ENCODE measurements around the gene ABHD6. TPM values are rescaled to one million over a fixed set of nuclear protein-coding genes. Genes with fewer than 3 reads are reported as not detected.

Gene ABHD6
- total RNA-seq, 6 donors from 2014 or later, result 9.7 to 54.7 (median 16.9) TPM

- H3K27me3 ChIP-seq, result no peaks in the 10 kb centered on the region
- 90% methylated on average over 3 of the region's 3 CpGs for WGBS, 2 donors
- peaks cover 0 to 10% (median 7%) of the 10 kb centered on the region in 4 donors for H3K4me1 ChIP-seq
- no peak overlapping the region for H3K4me3 ChIP-seq
- no peak for DNase-seq
- no peaks in the 10 kb centered on the region for H3K9me3 ChIP-seq
- peaks cover 0 to 16% (median 0%) of the 10 kb centered on the region in 4 donors for H3K36me3 ChIP-seq
- TF ChIP-seq POLR2A (IDR thresholded peaks at IDR 0.05), result no peak
- H3K27ac ChIP-seq, result no peak overlapping the region
- ATAC-seq (ENCODE audit: low FRiP score in 2 of 2), result no peak
These were observed 86.2 kb downstream of the ABHD6 start for GRCh38 chr3:58323529-58324390.

DNA sequence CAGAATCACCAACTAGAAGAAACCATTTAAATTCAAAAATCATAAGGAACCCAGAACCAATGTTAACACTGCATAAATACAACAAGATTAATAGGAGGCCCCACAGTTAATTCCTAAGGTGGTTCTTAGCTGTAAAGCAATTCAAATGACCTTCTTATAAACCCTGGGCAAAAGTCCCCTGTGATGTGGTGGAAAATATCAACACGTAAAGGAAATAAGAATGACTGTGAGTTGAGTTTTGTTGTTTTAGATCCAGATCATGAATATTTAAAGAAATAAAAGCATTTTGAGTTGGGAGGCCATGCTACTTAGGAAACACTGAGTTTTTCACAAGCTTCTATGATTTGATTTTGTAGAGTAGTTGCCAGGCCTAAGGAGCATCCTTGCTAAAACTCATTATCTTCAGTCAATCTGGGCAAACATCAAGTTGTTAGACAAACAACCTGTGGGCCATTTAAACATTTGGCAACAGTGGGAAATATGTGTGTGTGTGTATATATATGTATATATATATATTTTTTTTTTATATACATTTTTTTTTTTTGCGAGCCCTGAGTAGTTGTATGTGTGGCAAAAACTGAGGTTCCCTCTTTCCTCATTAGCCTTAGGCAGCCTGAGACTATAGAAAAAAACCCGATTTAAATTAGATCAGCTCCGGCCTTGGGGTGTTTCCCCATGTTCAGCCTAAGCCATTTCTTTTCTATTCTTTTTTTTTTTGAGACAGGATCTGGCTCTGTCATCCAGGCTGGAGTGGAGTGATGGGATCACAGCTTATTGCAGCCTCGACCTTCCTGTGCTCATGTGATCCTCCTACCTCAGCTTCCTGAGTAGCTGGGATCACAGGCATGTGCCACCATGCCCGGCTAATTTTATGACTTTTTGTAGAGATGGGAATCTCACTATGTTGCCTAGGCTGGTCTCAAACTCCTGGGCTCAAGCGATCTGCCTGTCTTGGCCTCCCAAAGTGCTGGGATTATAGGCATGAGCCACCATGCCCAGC, 87.1 kb downstream of the ABHD6 start:
- ATAC-seq (ENCODE audit: low FRiP score in 2 of 2), result no peak
- peaks cover 0 to 7% (median 0%) of the 10 kb centered on the region in 4 donors for H3K36me3 ChIP-seq
- H3K9me3 ChIP-seq, result no peaks in the 10 kb centered on the region
- no peak for DNase-seq
- 78 to 84% methylated on average over 7 of the region's 7 CpGs for WGBS, 2 donors
- H3K4me1 ChIP-seq, result peaks cover 0 to 10% (median 7%) of the 10 kb centered on the region in 4 donors
- TF ChIP-seq CTCF (IDR thresholded peaks at IDR 0.05) (no peak), EP300 (IDR thresholded peaks at IDR 0.05) (no peak), POLR2A (IDR thresholded peaks at IDR 0.05) (no peak), POLR2AphosphoS5 (IDR thresholded peaks at IDR 0.05) (no peak)
- H3K27me3 ChIP-seq, result no peaks in the 10 kb centered on the region
- peak overlapping the region in 3 of 4 donors; percentile 4 to 49 (median 24) for H3K27ac ChIP-seq
- no peak overlapping the region for H3K4me3 ChIP-seq

DNA sequence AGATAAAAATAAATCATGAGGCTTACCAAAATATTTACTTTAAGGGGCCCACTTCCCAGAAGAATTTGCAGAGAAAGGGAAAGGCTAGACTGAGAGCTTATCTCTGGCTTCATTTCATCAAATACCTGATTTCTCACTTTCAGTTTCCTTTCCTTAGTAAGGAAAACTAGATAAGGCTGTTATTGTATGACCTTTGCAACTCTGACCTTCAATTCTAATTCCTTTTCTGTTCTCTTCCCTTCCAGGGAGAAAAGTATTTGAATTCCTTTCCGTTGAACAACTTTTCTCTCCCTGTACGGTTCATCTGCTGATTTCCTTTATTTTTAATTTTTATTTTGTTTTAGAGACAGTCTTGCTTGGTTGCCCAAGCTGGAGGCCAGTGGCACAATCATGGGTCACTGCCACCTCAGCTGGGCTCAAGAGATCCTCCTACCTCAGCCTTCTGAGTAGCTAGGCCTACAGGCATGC, 88.0 kb downstream of the ABHD6 start:
- ATAC-seq (ENCODE audit: low FRiP score in 2 of 2) (no peak), DNase-seq (no peak)

GRCh38 chr3:58326267-58326900, 88.8 kb downstream of the ABHD6 start:
- Histone ChIP-seq H3K9me3 (no peaks in the 10 kb centered on the region), H3K27ac (no peak overlapping the region), H3K27me3 (no peaks in the 10 kb centered on the region), H3K4me1 (peaks cover 0 to 10% (median 7%) of the 10 kb centered on the region in 4 donors), H3K36me3 (no peaks in the 10 kb centered on the region), H3K4me3 (no peak overlapping the region)
- DNase-seq, result no peak
- no peak for TF ChIP-seq POLR2AphosphoS5 (IDR thresholded peaks at IDR 0.05)
- no peak for TF ChIP-seq CTCF (IDR thresholded peaks at IDR 0.05)
- no peak for TF ChIP-seq POLR2A (IDR thresholded peaks at IDR 0.05)
- TF ChIP-seq EP300 (IDR thresholded peaks at IDR 0.05), result no peak
- 93% methylated on average over 8 of the region's 8 CpGs for WGBS, 2 donors
- ATAC-seq (ENCODE audit: low FRiP score in 2 of 2), result no peak

More for the DNA sequence above, 88.0 kb downstream of the ABHD6 start:
- Histone ChIP-seq H3K36me3 (peaks cover 0 to 2% (median 0%) of the 10 kb centered on the region in 4 donors), H3K27me3 (no peaks in the 10 kb centered on the region), H3K4me3 (no peak overlapping the region), H3K4me1 (peaks cover 0 to 10% (median 7%) of the 10 kb centered on the region in 4 donors), H3K9me3 (no peaks in the 10 kb centered on the region), H3K27ac (peak overlapping the region in 3 of 4 donors; percentile 4 to 49 (median 24))
- TF ChIP-seq POLR2A (IDR thresholded peaks at IDR 0.05), result no peak
- TF ChIP-seq CTCF (IDR thresholded peaks at IDR 0.05), result no peak
- no peak for TF ChIP-seq POLR2AphosphoS5 (IDR thresholded peaks at IDR 0.05)
- no peak for TF ChIP-seq EP300 (IDR thresholded peaks at IDR 0.05)
- 39 to 55% methylated on average over 2 of the region's 2 CpGs for WGBS, 2 donors

Data from upper lobe of left lung (tissue), 6 donors.